ENCODE measurements around the gene WDR7.
"Not testable (repeated sequence)": the region's sequence is repeated elsewhere in the genome, so short reads cannot be mapped to it uniquely, and the experiment has no call there.

The WDR7 gene

GRCh38 chr18:56650944-56651770, at the start of gene WDR7:
Gene WDR7, plus strand, starts transcription at chr18:56651359. Its CDS starts 21,157 bp downstream, at chr18:56672516.
- DNase-seq: peak; percentile 98

- no peak for DNase-seq
These were observed 44.5 kb upstream of the WDR7 start for GRCh38 chr18:56606618-56607017.

GRCh38 chr18:56615738-56616520, 35.2 kb upstream of the WDR7 start:
- DNase-seq: no peak

- DNase-seq: no peak
These were observed 23.2 kb upstream of the WDR7 start for GRCh38 chr18:56627991-56628390.

GRCh38 chr18:56632070-56633022, 18.8 kb upstream of the WDR7 start:
- DNase-seq: no peak

GRCh38 chr18:56635007-56635406, 16.2 kb upstream of the WDR7 start:
- no peak for DNase-seq

- no peak for DNase-seq
These were observed 14.0 kb upstream of the WDR7 start for GRCh38 chr18:56637176-56637575.

DNA sequence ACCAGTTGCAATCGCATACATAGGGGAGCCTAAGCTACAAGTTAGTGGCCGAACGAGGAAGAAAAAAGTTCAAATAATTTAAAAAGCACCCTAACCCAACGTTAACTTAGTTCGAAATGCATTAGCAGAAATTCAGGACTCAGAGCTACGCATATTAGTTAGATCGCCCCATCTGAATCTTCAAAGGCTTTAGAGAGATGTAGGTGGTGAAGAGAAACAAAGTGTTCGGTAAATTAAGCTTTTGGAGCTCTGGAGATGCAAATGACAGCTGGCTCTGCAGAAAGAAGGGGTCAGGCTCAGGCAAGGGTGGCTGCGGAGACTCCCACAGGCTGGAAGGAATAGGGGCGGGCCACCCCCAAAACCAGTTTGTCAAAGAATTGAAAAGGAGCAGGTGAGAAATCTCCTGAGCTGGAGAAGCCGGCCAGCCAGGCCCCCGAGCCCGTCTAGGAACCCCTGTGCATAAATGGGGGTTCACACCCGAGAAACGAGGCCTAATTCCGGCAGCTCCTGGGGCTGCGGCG, 13.4 kb upstream of the WDR7 start:
- DNase-seq: no peak

- DNase-seq: peak; percentile 99
These were observed 12.7 kb upstream of the WDR7 start, which contains the start of gene TXNL1 for GRCh38 chr18:56638232-56639103. Gene TXNL1, minus strand, starts transcription at chr18:56638592. Its CDS starts 152 bp downstream, at chr18:56638440.

- no peak for DNase-seq
These were observed 12.1 kb upstream of the WDR7 start for GRCh38 chr18:56639104-56639381.

DNA sequence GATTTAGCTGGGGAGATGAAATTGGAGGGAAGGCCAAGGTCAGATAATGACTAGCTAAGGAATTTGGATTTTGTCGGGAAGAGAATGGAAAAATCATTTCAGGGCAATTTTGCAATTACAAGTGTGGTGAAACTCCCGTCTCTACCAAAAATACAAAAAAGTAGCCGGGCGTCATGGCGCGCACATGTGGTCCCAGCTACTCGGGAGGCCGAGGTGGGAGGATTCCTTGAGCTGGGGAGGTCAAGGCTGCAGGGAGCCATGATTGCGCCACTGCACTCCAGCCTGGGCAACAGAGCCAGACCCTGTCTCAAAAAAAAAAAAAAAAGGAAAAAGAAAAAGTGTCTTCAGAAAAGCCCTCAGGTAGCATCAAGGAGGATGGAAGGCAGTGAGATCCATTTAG, 11.6 kb upstream of the WDR7 start:
- no peak for DNase-seq

DNA sequence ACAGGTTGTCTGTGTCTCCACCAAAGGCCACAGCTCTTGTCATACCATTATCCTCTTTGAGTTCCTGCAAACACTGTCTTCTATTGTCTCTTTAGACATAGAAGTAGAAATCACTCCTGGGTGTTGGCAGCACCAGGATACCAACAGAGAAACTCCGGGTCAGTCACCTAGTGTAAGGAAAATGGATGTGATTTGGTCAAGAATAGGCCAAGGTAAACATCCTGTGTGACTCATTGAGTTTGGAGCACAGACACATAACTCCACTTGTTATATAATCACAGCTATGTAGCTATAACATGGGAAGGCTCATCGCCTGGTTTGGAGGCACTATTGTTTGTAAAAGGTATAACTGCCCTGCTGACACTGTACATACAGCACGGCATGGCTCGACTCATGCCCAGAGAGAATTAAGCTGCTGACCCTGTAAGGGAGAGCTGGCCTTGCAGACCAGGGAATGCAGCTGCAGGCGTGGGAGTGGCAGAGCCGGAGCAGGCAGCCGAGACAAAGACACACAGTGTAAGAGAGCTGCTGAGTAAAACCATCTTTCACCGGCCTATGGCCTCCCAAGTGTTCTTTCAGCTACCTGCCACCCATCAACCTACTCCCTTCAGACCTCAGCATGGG, 9.3 kb upstream of the WDR7 start:
- no peak for DNase-seq

DNA sequence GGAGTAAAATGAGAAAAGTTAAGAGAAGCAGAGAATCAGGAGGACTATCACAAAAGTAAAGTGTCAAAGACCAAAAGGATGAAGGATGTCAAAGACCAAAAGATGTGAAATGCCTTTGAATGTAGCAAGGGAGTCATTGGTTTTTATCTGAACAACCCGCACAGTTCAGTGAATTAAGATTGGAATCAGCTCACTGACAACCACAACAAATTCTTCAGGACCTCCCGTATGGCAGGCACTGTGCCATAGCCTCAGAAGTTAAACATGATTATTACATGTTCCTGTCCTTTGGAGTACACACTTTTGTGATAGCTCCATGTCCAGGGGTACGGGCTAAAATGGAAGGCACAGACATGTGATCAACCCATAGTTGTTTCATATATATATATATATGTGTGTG, 7.8 kb upstream of the WDR7 start:
- DNase-seq: no peak

GRCh38 chr18:56645415-56646016, 5.6 kb upstream of the WDR7 start:
- DNase-seq: peak; percentile 8

GRCh38 chr18:56647071-56647470, 4.1 kb upstream of the WDR7 start:
- DNase-seq: no peak

GRCh38 chr18:56647951-56648893, 2.9 kb upstream of the WDR7 start:
- DNase-seq: no peak

- DNase-seq: no peak
These were observed 1.2 kb upstream of the WDR7 start for GRCh38 chr18:56649996-56650395.

DNA sequence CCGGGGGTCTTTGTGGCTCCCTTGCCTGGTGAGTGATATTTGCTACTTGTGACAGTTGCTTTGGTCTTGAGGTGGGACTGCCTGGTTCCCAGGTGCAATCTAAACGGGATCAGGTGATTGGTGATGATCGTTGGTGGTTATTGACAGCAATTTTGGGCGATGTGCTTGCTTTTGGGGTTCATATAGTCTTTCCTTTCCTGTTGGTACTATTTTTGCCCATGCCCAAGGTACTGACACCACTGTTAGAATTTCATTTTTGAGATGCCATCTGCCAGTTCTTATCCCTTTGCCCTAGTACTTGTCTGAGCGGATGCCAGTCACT, 573 bp downstream of the WDR7 start:
- no peak for DNase-seq

DNA sequence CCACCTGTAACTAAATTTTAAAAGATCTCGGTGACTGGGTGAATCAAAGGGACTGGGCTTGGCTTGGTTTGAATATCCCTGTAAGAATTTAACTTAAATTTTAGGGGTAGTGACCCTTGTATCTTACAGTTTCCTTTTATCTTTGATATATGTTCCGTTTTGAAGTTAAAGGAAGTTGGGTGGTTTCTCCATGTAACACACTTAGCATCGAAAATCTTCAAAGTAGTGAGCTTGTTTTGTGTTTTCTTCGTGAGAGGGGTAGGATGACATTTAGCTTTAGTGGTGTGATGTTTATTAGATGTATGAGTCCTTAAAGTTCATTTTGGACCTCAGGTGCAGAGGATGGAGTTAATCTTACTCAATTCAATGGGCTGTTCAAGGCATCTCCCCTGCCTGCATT, 1.6 kb downstream of the WDR7 start:
- peak; percentile 62 for DNase-seq

DNA sequence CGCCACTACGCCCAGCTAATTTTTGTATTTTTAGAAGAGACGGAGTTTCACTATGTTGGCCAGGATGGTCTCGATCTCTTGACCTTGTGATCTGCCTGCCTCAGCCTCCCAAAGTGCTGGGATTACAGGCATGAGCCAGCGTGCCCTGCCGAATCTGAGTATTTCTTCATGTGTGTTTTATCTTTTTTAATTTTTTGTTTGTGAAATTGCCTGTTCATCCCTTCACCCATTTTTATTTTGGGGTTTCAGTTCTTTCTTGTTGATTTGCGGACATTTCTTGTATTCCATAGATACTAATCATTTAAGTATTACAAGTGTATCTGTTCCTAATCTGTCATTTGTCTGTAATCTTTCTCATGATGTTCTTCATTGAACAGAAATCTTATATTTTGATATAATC, 3.1 kb downstream of the WDR7 start:
- not testable (repeated sequence) for DNase-seq
